ENCODE measurements around the gene PNMT. TPM values are rescaled to one million over a fixed set of nuclear protein-coding genes. Genes with fewer than 3 reads are reported as not detected.

PNMT gene
- polyA plus RNA-seq, 1 experiment, result not detected

DNA sequence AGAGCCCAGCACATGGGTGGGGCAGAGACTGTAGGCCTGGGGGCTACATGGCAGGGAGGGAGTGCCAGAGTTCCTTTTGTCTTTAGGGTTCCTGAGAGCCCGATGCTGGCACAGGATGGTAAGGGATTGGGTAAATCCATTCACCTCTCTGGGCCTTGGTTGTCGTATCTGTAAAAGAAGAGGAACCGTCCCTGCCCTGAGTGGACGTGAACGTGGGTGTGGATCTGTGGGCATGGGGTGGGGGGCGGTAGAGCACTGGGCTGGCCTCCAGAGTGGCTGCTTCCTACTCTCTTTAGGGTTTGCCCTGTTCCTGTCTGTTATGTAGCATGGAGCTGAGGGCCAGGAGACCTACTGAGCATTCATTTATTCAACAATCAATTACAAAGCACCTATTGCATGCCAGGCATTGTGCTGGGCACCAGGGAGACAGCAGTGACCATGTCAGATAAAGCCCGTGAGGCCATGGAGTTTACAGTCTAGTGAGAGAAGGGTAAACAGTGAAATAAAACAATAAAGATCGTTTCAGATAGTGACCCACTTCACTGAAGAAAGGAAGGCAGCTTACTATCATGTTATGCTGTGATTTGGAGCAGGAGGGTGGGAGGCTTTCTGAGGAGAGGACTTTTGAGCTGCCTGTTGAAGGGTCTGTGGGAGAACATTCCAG is 16.2 kb upstream of the PNMT start:
- H3K4me3 ChIP-seq (ENCODE audit: low read depth, low read length), result no peak overlapping the region
- TF ChIP-seq, protein P1, sequence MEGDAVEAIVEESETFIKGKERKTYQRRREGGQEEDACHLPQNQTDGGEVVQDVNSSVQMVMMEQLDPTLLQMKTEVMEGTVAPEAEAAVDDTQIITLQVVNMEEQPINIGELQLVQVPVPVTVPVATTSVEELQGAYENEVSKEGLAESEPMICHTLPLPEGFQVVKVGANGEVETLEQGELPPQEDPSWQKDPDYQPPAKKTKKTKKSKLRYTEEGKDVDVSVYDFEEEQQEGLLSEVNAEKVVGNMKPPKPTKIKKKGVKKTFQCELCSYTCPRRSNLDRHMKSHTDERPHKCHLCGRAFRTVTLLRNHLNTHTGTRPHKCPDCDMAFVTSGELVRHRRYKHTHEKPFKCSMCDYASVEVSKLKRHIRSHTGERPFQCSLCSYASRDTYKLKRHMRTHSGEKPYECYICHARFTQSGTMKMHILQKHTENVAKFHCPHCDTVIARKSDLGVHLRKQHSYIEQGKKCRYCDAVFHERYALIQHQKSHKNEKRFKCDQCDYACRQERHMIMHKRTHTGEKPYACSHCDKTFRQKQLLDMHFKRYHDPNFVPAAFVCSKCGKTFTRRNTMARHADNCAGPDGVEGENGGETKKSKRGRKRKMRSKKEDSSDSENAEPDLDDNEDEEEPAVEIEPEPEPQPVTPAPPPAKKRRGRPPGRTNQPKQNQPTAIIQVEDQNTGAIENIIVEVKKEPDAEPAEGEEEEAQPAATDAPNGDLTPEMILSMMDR (IDR thresholded peaks at IDR 0.05; ENCODE audit: insufficient read depth, low read depth, low read length), result no peak
- DNase-seq (ENCODE audit: low read depth), result no peak
- CTCF ChIA-PET, result interaction anchor here (0.7 to 5.8 kb wide), 11 partner anchors 10 to 31 kb away, joined by 3 to 59 read pairs (median 8); partner anchors contain the start of genes PNMT and TCAP
- peaks cover 8% of the 10 kb centered on the region for H3K36me3 ChIP-seq (ENCODE audit: control insufficient read depth, insufficient read depth, low read length)
- POLR2A ChIA-PET, result no interaction called here
- H3K27me3 ChIP-seq (ENCODE audit: control insufficient read depth, insufficient read depth, low read length), result no peaks in the 10 kb centered on the region

DNA sequence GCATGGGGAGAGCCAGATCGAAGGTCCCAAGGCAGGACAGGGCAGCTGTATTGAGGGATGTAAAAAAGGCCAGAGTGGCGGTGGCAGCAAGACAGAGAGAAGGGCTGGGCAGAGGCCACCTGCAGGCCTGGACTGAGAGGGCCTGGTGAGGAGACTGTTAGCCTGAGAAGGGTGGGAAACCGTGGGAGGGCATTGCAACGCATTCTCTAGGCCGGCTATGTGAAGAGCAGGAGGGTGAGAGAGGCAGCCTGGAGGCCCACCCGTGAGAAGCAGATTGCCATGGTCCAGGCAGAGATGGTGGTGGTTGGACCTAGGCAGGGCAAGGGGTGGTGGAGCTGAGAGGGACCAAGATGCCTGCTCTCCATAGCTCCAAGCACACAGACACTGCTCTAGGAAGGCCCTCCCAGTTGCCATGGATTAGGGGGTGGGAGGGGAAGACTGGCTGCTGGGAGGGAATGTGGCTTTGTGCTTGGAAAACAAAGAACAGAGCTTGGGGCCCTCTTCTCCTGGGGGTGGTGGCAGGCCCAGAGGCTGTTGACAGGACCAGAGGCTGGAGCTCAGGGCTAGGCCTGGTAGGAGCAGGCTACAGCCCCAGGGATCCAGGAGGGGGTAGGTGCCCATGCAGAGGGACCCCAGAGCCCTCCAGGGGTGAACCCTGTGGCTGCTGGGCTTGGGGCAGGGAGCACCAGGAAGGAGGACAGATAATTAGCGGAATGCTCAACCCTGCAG is 15.5 kb upstream of the PNMT start:
- TF ChIP-seq, protein P1 (IDR thresholded peaks at IDR 0.05; ENCODE audit: insufficient read depth, low read depth, low read length), result no peak
- POLR2A ChIA-PET, result no interaction called here
- Histone ChIP-seq H3K36me3 (ENCODE audit: control insufficient read depth, insufficient read depth, low read length) (peaks cover 8% of the 10 kb centered on the region), H3K4me3 (ENCODE audit: low read depth, low read length) (no peak overlapping the region), H3K27me3 (ENCODE audit: control insufficient read depth, insufficient read depth, low read length) (no peaks in the 10 kb centered on the region)
- CTCF ChIA-PET, result interaction anchor here (1.0 to 5.8 kb wide), 11 partner anchors 9 to 100 kb away, joined by 3 to 59 read pairs (median 7); partner anchors contain the start of genes PNMT and TCAP
- no peak for DNase-seq (ENCODE audit: low read depth)

DNA sequence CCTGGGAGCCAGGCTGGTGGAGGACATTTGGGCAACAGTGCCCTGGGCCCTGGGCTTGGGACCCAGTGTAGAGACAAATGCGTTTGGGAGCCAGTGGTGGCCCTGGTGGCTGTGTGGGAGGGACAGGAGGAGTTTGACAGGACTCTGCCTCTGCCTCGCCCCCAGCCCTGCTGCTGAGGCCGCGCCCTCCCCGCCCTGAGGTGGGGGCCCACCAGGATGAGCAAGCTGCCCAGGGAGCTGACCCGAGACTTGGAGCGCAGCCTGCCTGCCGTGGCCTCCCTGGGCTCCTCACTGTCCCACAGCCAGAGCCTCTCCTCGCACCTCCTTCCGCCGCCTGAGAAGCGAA is 15.0 kb upstream of the PNMT start:
- CTCF ChIA-PET, result interaction anchor here (0.9 to 5.8 kb wide), 14 partner anchors 8 to 99 kb away, joined by 3 to 59 read pairs (median 8); partner anchors contain the start of genes ERBB2, PNMT and TCAP
- Histone ChIP-seq H3K27me3 (ENCODE audit: control insufficient read depth, insufficient read depth, low read length) (no peaks in the 10 kb centered on the region), H3K4me3 (ENCODE audit: low read depth, low read length) (no peak overlapping the region), H3K36me3 (ENCODE audit: control insufficient read depth, insufficient read depth, low read length) (peaks cover 8% of the 10 kb centered on the region)
- DNase-seq (ENCODE audit: low read depth), result no peak
- POLR2A ChIA-PET, result interaction anchor here (0.7 kb wide), 1 partner anchor 208 kb away, joined by 3 read pairs; no protein-coding TSS in a partner anchor
- TF ChIP-seq, protein P1 (IDR thresholded peaks at IDR 0.05; ENCODE audit: insufficient read depth, low read depth, low read length), result no peak

DNA sequence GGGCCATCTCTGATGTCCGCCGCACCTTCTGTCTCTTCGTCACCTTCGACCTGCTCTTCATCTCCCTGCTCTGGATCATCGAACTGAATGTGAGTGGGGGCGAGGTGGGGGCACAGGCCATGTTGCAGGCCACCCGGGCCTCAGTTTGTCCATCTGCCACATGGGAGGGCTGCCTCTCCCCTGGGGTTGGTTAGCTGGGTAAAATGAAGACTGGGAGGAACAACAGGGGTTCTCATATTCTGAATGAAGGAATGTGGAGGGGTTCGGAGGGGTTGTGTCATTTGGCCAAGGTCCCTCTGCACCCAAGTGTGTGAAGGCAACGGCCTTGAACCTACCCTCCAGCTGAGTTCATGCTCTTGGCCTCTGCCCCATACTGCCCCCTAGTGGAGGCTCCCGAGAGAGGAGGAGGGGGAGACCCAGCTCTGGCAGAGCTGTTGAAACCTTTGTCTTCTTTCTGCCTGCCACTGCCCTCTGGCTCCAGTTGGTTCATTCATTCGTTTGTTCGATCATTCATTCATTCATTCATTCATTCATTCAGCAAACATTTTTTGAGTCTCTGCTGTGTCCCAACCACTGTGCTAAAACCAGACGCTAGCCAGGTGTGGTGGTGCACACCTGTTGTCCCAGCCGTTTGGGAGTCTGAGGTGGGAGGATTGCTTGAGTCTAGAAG is 14.5 kb upstream of the PNMT start:
- CTCF ChIA-PET, result interaction anchor here (0.9 to 5.8 kb wide), 19 partner anchors 8 to 106 kb away, joined by 3 to 59 read pairs (median 5); partner anchors contain the start of genes ERBB2, MIEN1, PGAP3 and PNMT
- no peaks in the 10 kb centered on the region for H3K27me3 ChIP-seq (ENCODE audit: control insufficient read depth, insufficient read depth, low read length)
- POLR2A ChIA-PET, result interaction anchor here (0.7 kb wide), 1 partner anchor 208 kb away, joined by 3 read pairs; no protein-coding TSS in a partner anchor
- H3K36me3 ChIP-seq (ENCODE audit: control insufficient read depth, insufficient read depth, low read length), result peaks cover 8% of the 10 kb centered on the region
- no peak for DNase-seq (ENCODE audit: low read depth)
- H3K4me3 ChIP-seq (ENCODE audit: low read depth, low read length), result no peak overlapping the region
- TF ChIP-seq, protein P1 (IDR thresholded peaks at IDR 0.05; ENCODE audit: insufficient read depth, low read depth, low read length), result peak; percentile 90
